ENCODE data around the gene ACER2. TPM values are rescaled to one million over a fixed set of nuclear protein-coding genes. Genes with fewer than 3 reads are reported as not detected.

ACER2 gene
- total and polyA plus RNA-seq, 11 donors: 0.95 to 4.5 (median 3.7) TPM

DNA sequence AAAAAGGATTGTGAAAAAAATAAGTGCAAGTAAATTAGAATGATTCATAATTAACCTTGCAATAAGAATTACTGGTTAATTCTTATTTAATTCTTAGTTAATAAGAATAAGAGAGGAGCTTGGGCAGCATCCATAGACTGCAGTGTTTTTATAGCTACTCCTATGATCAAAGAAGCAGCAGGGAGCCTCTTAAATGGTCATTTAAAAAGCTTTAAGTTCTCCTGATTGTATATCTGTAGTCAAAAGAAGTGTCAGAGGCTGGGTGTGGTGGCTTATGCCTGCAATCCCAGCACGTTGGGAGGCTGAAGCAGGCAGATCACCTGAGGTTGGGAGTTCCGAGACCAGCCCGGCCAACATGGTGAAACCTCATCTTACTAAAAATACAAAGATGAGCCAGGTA is 14.4 kb downstream of the ACER2 start:
- Histone ChIP-seq H3K36me3 (peaks cover 0 to 30% (median 17%) of the 10 kb centered on the region in 9 donors), H3K4me3 (no peak overlapping the region), H3K27me3 (no peaks in the 10 kb centered on the region), H3K27ac (peak overlapping the region in 8 of 12 donors; percentile 10 to 68 (median 48)), H3K4me1 (peaks cover 0 to 22% (median 12%) of the 10 kb centered on the region in 12 donors), H3K9me3 (no peaks in the 10 kb centered on the region)
- WGBS, 4 donors: 88 to 96% (median 94%) methylated on average over 3 of the region's 3 CpGs
- intact Hi-C loops (cut with DNase I): no loop called here
- no peak for ATAC-seq
- TF ChIP-seq, protein P1, sequence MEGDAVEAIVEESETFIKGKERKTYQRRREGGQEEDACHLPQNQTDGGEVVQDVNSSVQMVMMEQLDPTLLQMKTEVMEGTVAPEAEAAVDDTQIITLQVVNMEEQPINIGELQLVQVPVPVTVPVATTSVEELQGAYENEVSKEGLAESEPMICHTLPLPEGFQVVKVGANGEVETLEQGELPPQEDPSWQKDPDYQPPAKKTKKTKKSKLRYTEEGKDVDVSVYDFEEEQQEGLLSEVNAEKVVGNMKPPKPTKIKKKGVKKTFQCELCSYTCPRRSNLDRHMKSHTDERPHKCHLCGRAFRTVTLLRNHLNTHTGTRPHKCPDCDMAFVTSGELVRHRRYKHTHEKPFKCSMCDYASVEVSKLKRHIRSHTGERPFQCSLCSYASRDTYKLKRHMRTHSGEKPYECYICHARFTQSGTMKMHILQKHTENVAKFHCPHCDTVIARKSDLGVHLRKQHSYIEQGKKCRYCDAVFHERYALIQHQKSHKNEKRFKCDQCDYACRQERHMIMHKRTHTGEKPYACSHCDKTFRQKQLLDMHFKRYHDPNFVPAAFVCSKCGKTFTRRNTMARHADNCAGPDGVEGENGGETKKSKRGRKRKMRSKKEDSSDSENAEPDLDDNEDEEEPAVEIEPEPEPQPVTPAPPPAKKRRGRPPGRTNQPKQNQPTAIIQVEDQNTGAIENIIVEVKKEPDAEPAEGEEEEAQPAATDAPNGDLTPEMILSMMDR (IDR thresholded peaks at IDR 0.05): no peak
- TF ChIP-seq POLR2A (IDR thresholded peaks at IDR 0.05): no peak
- no peak for DNase-seq

DNA sequence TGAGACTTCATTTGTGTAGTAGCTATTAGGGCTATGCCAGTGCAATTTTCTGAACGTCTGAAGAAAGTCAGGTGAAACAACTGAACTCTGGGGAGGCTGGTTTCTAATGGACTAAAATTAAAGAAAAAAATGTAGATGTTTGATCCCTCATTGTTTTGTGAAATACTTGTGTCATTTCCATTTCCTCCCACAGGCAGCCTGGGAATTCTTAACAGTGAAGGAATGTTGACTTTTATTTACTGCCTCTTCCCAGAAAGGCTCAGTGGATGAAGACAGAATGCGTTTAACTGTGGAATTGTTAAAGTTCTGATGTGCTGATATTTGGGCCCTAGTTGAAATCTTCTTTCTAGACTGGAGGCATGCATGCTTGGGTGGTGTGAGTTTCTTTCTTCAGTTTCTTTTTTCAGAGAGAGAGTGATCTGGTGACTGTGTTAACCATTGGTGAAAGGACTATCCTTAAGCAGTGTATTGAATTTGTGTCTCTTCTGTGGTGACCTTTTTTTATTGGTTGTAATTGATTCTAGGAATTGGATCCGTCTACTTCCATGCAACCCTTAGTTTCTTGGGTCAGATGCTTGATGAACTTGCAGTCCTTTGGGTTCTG is 15.5 kb downstream of the ACER2 start:
- Histone ChIP-seq H3K36me3 (peaks cover 0 to 38% (median 17%) of the 10 kb centered on the region in 9 donors), H3K9me3 (no peaks in the 10 kb centered on the region), H3K4me3 (no peak overlapping the region), H3K27ac (peak overlapping the region in 11 of 12 donors; percentile 10 to 68 (median 47)), H3K4me1 (peaks cover 0 to 22% (median 12%) of the 10 kb centered on the region in 12 donors), H3K27me3 (no peaks in the 10 kb centered on the region)
- intact Hi-C loops (cut with DNase I): no loop called here
- WGBS, 4 donors: 42 to 56% (median 52%) methylated on average over 3 of the region's 3 CpGs
- TF ChIP-seq POLR2A (IDR thresholded peaks at IDR 0.05): no peak
- TF ChIP-seq, protein P1 (IDR thresholded peaks at IDR 0.05): no peak
- DNase-seq (no peak), ATAC-seq (peak in 1 of 4 donors; percentile 68)

DNA sequence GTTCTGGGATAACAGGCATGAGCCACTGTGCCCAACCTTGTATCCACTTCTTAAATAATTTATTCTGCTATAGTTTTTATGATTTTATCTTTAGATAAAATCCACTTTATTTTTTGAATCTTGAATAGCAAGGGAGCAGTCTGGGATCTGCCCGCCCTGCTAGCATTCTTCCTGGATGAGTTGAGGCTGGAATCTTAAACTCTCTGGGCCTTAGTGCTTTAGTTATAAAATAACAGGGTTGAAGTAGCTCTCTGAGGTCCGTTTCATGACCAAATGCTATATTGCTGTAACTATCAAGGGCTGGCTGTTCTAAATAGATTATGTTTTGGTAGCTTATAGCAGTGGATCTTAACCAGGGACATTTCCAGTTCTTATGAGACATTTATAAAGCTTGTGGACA is 20.8 kb downstream of the ACER2 start:
- WGBS, 4 donors: 85 to 92% (median 89%) methylated on average over 2 of the region's 2 CpGs

DNA sequence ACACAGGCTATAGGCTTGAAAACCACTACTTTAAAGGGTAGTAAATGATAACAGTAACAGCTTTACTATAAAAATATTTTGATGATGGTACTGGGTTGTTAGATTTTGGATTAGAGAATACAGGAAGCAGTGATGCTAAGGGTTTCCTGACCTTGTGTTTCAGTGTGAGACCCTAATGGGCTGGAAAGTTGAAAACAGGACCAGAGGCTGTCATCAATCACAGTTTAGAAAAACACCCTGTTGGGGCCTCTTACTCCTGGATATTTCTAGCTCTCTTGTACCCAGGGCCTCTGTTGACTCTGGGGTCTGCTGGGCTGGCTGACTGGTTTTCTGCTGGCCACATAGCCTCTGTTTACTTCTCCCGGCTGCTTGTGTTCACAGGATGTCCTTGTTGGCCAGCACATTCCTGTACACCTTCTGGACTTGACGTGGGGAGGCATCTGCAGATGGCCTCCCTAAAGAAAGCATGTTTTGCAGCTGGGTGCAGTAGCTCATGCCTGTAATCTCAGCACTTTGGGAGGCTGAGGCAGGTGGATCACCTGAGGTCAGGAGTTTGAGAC is 21.5 kb downstream of the ACER2 start:
- WGBS, 4 donors: 47 to 66% (median 51%) methylated on average over 1 to 2 of the region's 2 CpGs
- H3K4me3 ChIP-seq: no peak overlapping the region
- H3K36me3 ChIP-seq: peaks cover 0 to 37% (median 19%) of the 10 kb centered on the region in 9 donors
- H3K4me1 ChIP-seq: peaks cover 0 to 31% (median 20%) of the 10 kb centered on the region in 12 donors
- TF ChIP-seq, protein P1 (IDR thresholded peaks at IDR 0.05): no peak
- no peaks in the 10 kb centered on the region for H3K9me3 ChIP-seq
- DNase-seq (no peak), ATAC-seq (no peak)
- H3K27me3 ChIP-seq: no peaks in the 10 kb centered on the region
- intact Hi-C loops (cut with DNase I): loop anchor here in 1 of 10 donors (2.0 kb wide), 1 partner anchor 21 kb away; the partner anchor contains the start of gene ACER2
- peak overlapping the region; percentile 40 to 82 (median 68) for H3K27ac ChIP-seq

More for the DNA sequence above, 20.8 kb downstream of the ACER2 start:
- TF ChIP-seq POLR2A (IDR thresholded peaks at IDR 0.05): no peak
- TF ChIP-seq, protein P1 (IDR thresholded peaks at IDR 0.05): no peak
- ATAC-seq (no peak), DNase-seq (no peak)
- Histone ChIP-seq H3K27ac (peak overlapping the region in 3 of 12 donors; percentile 67 to 72 (median 67)), H3K9me3 (no peaks in the 10 kb centered on the region), H3K27me3 (no peaks in the 10 kb centered on the region), H3K4me1 (peaks cover 0 to 35% (median 20%) of the 10 kb centered on the region in 12 donors), H3K4me3 (no peak overlapping the region), H3K36me3 (peaks cover 0 to 38% (median 17%) of the 10 kb centered on the region in 9 donors)
- intact Hi-C loops (cut with DNase I): no loop called here
